CD4-positive, alpha-beta memory T cell (primary cell): ENCODE results near the gene ARHGAP29. TPM values are rescaled to one million over a fixed set of nuclear protein-coding genes. Genes with fewer than 3 reads are reported as not detected.

ENCODE experiments used
- CTCF ChIA-PET: fragments of 350-600 bp; sonication (Branson Sonifier 250); formaldehyde crosslinking; loops from one replicate; lab custom pipeline; 2021; ENCODE audit warnings: inconsistent platforms; ENCODE audit not compliant: partially characterized antibody; lab: Charles Lee
- POLR2A ChIA-PET: fragments of 350-600 bp; sonication (Branson Sonifier 250); formaldehyde crosslinking; loops from one replicate; lab custom pipeline; 2021; ENCODE audit not compliant: partially characterized antibody; lab: Charles Lee
- DNase-seq, 5 donors: peaks; one replicate each; pipeline versions ENCODE4 v3.0.0 to v3.0.0-alpha.2; 2020 to 2022; ENCODE audit warnings: mixed read lengths in 1 of 5
- H3K27ac ChIP-seq: one replicate; pipeline ENCODE4 v1.7.0; 2013; ENCODE audit warnings: low read depth, low read length
- H3K27me3 ChIP-seq: 2 replicates; pipeline ENCODE4 v1.7.0; 2013; ENCODE audit warnings: mild to moderate bottlenecking, low read length, moderate library complexity; ENCODE audit not compliant: insufficient read depth
- H3K36me3 ChIP-seq: 2 replicates; pipeline ENCODE4 v1.7.0; 2013; ENCODE audit warnings: mild to moderate bottlenecking, low read length, moderate library complexity; ENCODE audit not compliant: insufficient read depth
- H3K4me1 ChIP-seq: 2 replicates; pipeline ENCODE4 v1.7.0; 2013; ENCODE audit warnings: mild to moderate bottlenecking, low read length, moderate library complexity; ENCODE audit not compliant: insufficient read depth
- H3K4me3 ChIP-seq, 2 donors: one replicate each; pipeline ENCODE4 v1.7.0; 2013; ENCODE audit warnings: low read length in 2 of 2, mild to moderate bottlenecking in 1 of 2
- H3K9me3 ChIP-seq, 2 donors: one replicate each; pipeline ENCODE4 v1.7.0; 2013; ENCODE audit warnings: low read length in 2 of 2, control low read depth in 1 of 2; ENCODE audit not compliant: control insufficient read depth in 1 of 2
- H3K27ac Mint-ChIP-seq, 7 donors: one replicate each; pipeline ENCODE4 v1.8.0; 2020 to 2021; ENCODE audit warnings: mixed read lengths in 7 of 7, mild to moderate bottlenecking in 6 of 7, inconsistent platforms in 3 of 7, moderate library complexity in 3 of 7
- H3K27me3 Mint-ChIP-seq, 2 donors: one replicate each; pipeline ENCODE4 v1.8.0; 2020 to 2021; ENCODE audit warnings: mixed read lengths in 2 of 2
- H3K36me3 Mint-ChIP-seq, 2 donors: one replicate each; pipeline ENCODE4 v1.8.0; 2020 to 2021; ENCODE audit warnings: mixed read lengths in 2 of 2, inconsistent platforms in 1 of 2, mild to moderate bottlenecking in 1 of 2
- H3K4me1 Mint-ChIP-seq, 4 donors: one replicate each; pipeline ENCODE4 v1.8.0; 2020 to 2021; ENCODE audit warnings: mixed read lengths in 4 of 4, mild to moderate bottlenecking in 1 of 4
- H3K4me3 Mint-ChIP-seq, 8 donors: one replicate each; pipeline ENCODE4 v1.8.0; 2020 to 2021; ENCODE audit warnings: mixed read lengths in 8 of 8, mild to moderate bottlenecking in 7 of 8, moderate library complexity in 6 of 8, inconsistent platforms in 3 of 8
- H3K9me3 Mint-ChIP-seq, 8 donors: one replicate each; pipeline ENCODE4 v1.8.0; 2020 to 2021; ENCODE audit warnings: mixed read lengths in 8 of 8, mild to moderate bottlenecking in 5 of 8, inconsistent platforms in 3 of 8, moderate library complexity in 1 of 8
- intact Hi-C: fragments of 100-400 bp; cut with micrococcal nuclease; formaldehyde crosslinking; loops from one replicate; pipeline ENCODE4 v1.15.1; 2023
- polyA plus RNA-seq, 2 donors: library from polyadenylated mRNA; unstranded; fragments of 300-500 nt; fragmentation: Illumina TruSeq; gene quantifications; one replicate each; pipeline ENCODE4 v1.2.3, GENCODE V29; 2021
- total RNA-seq, 2 experiments: library from RNA; stranded (reverse); gene quantifications; one replicate each; pipeline ENCODE4 v1.2.3, GENCODE V29; 2021

ARHGAP29 gene, protein sequence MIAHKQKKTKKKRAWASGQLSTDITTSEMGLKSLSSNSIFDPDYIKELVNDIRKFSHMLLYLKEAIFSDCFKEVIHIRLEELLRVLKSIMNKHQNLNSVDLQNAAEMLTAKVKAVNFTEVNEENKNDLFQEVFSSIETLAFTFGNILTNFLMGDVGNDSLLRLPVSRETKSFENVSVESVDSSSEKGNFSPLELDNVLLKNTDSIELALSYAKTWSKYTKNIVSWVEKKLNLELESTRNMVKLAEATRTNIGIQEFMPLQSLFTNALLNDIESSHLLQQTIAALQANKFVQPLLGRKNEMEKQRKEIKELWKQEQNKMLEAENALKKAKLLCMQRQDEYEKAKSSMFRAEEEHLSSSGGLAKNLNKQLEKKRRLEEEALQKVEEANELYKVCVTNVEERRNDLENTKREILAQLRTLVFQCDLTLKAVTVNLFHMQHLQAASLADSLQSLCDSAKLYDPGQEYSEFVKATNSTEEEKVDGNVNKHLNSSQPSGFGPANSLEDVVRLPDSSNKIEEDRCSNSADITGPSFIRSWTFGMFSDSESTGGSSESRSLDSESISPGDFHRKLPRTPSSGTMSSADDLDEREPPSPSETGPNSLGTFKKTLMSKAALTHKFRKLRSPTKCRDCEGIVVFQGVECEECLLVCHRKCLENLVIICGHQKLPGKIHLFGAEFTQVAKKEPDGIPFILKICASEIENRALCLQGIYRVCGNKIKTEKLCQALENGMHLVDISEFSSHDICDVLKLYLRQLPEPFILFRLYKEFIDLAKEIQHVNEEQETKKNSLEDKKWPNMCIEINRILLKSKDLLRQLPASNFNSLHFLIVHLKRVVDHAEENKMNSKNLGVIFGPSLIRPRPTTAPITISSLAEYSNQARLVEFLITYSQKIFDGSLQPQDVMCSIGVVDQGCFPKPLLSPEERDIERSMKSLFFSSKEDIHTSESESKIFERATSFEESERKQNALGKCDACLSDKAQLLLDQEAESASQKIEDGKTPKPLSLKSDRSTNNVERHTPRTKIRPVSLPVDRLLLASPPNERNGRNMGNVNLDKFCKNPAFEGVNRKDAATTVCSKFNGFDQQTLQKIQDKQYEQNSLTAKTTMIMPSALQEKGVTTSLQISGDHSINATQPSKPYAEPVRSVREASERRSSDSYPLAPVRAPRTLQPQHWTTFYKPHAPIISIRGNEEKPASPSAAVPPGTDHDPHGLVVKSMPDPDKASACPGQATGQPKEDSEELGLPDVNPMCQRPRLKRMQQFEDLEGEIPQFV
- total RNA-seq (not detected), polyA plus RNA-seq (not detected)

DNA sequence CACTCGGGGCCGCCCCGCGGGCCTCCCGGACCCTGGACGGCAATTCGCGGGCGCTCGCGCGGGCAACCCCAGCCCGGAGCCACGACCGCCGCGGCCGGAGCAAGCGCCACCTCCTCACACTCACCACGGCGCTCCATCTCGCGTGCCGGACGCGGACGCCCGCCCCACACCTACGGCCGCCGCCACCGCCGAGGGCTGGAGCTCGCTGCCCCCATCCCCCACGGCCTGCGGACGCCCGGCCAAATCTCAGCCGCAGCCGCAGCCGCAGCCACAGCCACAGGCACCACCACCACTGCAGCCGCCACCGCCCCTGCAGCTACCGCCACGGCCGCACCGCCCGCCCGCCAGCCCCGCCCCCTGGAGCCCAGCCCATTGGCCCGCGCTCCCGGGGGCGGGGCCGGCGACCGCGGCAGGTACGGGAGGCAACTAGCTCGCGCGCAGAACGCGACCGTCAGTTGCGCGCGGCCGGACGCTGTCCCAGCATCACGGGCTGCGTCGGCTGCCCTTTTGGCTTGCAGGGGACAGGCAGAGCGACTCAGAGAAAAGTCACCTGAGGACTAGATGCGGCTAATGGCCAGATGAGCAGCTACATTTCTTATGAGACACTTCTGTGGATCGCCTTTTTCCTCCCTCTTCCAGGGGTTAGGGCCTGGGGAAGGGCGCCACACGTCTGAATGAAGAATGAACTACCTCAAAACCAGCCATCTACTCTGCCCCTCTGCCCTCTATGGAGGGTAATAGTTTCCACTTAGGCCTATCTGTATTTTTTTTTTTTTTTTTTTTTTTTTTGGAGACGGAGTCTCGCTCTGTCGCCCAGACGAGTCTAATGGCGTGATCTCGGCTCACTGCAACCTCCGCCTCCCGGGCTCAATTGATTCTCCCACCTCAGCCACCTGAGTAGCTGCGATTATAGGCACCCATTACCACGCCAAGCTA lies at the start of gene ARHGAP29:
ARHGAP29 (minus strand) TSS at position 294 of the 936 bp plus-strand sequence. CDS start 5,973 bp downstream, outside the sequence.
- peaks cover 6 to 21% (median 12%) of the 10 kb centered on the region in 4 donors for H3K4me1 Mint-ChIP-seq
- Histone ChIP-seq H3K36me3 (no peaks in the 10 kb centered on the region), H3K27ac (no peak within 1 kb of the TSS), H3K4me1 (peaks cover 10% of the 10 kb centered on the region), H3K9me3 (no peaks in the 10 kb centered on the region), H3K4me3 (peak within 1 kb of the TSS in 1 of 2 donors; percentile 18), H3K27me3 (peaks cover 34% of the 10 kb centered on the region)
- peak in 3 of 5 donors; percentile 18 to 21 (median 19) for DNase-seq
- POLR2A ChIA-PET, result no interaction called here
- peaks cover 29 to 50% of the 10 kb centered on the region in 2 donors for H3K27me3 Mint-ChIP-seq
- H3K27ac Mint-ChIP-seq, result no peak within 1 kb of the TSS
- peak within 1 kb of the TSS; percentile 44 to 80 (median 72) for H3K4me3 Mint-ChIP-seq
- CTCF ChIA-PET, result interaction anchor here (0.7 kb wide), 1 partner anchor 1822 kb away, joined by 3 read pairs; no protein-coding TSS in a partner anchor
- no peaks in the 10 kb centered on the region for H3K36me3 Mint-ChIP-seq
- intact Hi-C loops, result no loop called here
- H3K9me3 Mint-ChIP-seq, result peaks cover 2 to 20% (median 12%) of the 10 kb centered on the region in 8 donors

GRCh38 chr1:94286864-94287437 lies 49.6 kb upstream of the ARHGAP29 start:
- Histone ChIP-seq H3K4me3 (no peak overlapping the region), H3K9me3 (no peaks in the 10 kb centered on the region), H3K27ac (no peak overlapping the region), H3K27me3 (no peaks in the 10 kb centered on the region), H3K4me1 (no peaks in the 10 kb centered on the region), H3K36me3 (no peaks in the 10 kb centered on the region)
- DNase-seq, result no peak
- Mint-ChIP-seq H3K9me3 (peaks cover 0 to 7% (median 2%) of the 10 kb centered on the region in 8 donors), H3K4me1 (no peaks in the 10 kb centered on the region), H3K27ac (no peak overlapping the region), H3K27me3 (peaks cover 4 to 19% of the 10 kb centered on the region in 2 donors), H3K4me3 (no peak overlapping the region), H3K36me3 (no peaks in the 10 kb centered on the region)
- intact Hi-C loops, result no loop called here
- ChIA-PET CTCF (no interaction called here), POLR2A (no interaction called here)

GRCh38 chr1:94285031-94285654 lies 47.8 kb upstream of the ARHGAP29 start:
- Histone ChIP-seq H3K4me3 (no peak overlapping the region), H3K9me3 (no peaks in the 10 kb centered on the region), H3K4me1 (no peaks in the 10 kb centered on the region), H3K36me3 (no peaks in the 10 kb centered on the region), H3K27ac (no peak overlapping the region), H3K27me3 (no peaks in the 10 kb centered on the region)
- ChIA-PET POLR2A (no interaction called here), CTCF (no interaction called here)
- Mint-ChIP-seq H3K4me3 (peak overlapping the region in 1 of 8 donors; percentile 15), H3K9me3 (peaks cover 0 to 4% (median under 1%) of the 10 kb centered on the region in 8 donors), H3K36me3 (no peaks in the 10 kb centered on the region), H3K27me3 (peaks cover 7 to 13% of the 10 kb centered on the region in 2 donors), H3K27ac (no peak overlapping the region), H3K4me1 (no peaks in the 10 kb centered on the region)
- intact Hi-C loops, result no loop called here
- DNase-seq, result no peak

GRCh38 chr1:94284476-94284875 lies 47.1 kb upstream of the ARHGAP29 start:
- Mint-ChIP-seq H3K36me3 (no peaks in the 10 kb centered on the region), H3K27me3 (peaks cover 7 to 11% of the 10 kb centered on the region in 2 donors), H3K9me3 (peaks cover 0 to 4% (median under 1%) of the 10 kb centered on the region in 8 donors), H3K4me3 (no peak overlapping the region), H3K27ac (no peak overlapping the region), H3K4me1 (no peaks in the 10 kb centered on the region)
- DNase-seq, result no peak
- Histone ChIP-seq H3K4me1 (no peaks in the 10 kb centered on the region), H3K36me3 (no peaks in the 10 kb centered on the region), H3K27me3 (no peaks in the 10 kb centered on the region), H3K27ac (no peak overlapping the region), H3K4me3 (no peak overlapping the region), H3K9me3 (no peaks in the 10 kb centered on the region)
- CTCF ChIA-PET, result interaction anchor here (1.3 kb wide), 1 partner anchor 14 kb away, joined by 3 read pairs; no protein-coding TSS in a partner anchor
- POLR2A ChIA-PET, result no interaction called here
- intact Hi-C loops, result no loop called here

DNA sequence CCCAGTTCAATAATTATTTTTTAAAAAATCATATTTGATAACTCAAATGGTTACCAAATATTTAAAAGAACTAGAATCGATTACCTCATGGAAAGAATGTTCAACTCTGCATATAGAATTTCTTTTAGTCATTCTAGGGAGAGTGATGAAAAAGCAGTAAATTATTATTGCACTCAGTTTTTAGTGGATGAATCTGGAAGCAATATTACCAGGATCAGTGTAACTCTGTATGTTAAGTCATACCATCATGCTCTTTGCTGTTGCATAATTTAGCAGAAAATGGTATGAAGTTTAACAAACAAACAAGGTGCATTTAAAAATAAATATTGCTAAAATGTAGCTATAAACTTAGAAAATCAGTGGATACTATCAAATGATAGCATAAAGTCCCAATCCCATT lies 46.1 kb upstream of the ARHGAP29 start:
- intact Hi-C loops, result no loop called here
- no peaks in the 10 kb centered on the region for H3K27me3 ChIP-seq
- H3K27me3 Mint-ChIP-seq, result peaks cover 7 to 10% of the 10 kb centered on the region in 2 donors
- no peaks in the 10 kb centered on the region for H3K36me3 ChIP-seq
- no peak for DNase-seq
- ChIA-PET CTCF (interaction anchor here (1.3 kb wide), 1 partner anchor 15 kb away, joined by 3 read pairs; no protein-coding TSS in a partner anchor), POLR2A (no interaction called here)
- no peaks in the 10 kb centered on the region for H3K4me1 ChIP-seq
- no peaks in the 10 kb centered on the region for H3K4me1 Mint-ChIP-seq
- peaks cover 0 to 4% (median under 1%) of the 10 kb centered on the region in 8 donors for H3K9me3 Mint-ChIP-seq
- H3K36me3 Mint-ChIP-seq, result no peaks in the 10 kb centered on the region
- H3K9me3 ChIP-seq, result no peaks in the 10 kb centered on the region
- H3K4me3 Mint-ChIP-seq, result no peak overlapping the region
- no peak overlapping the region for H3K4me3 ChIP-seq
- H3K27ac Mint-ChIP-seq, result no peak overlapping the region
- no peak overlapping the region for H3K27ac ChIP-seq
